Calu3 (cell line): ENCODE results near the gene NEAT1. TPM values are rescaled to one million over a fixed set of nuclear protein-coding genes. Genes with fewer than 3 reads are reported as not detected.
"Not testable (repeated sequence)": the region's sequence is repeated elsewhere in the genome, so short reads cannot be mapped to it uniquely, and the experiment has no call there.

Experiments used
- BruUV-seq: library from RNA; stranded (reverse); fragments of 400-500 nt; replicated peaks from 2 replicates; lab custom pipeline; 2021; lab: Mats Ljungman, UMichigan
- CTCF ChIA-PET: fragments of 300-600 bp; sonication (Branson Sonifier 250); formaldehyde crosslinking; loops from one replicate; lab custom pipeline; 2022; ENCODE audit warnings: antibody characterized with exemption; lab: Charles Lee
- DNase-seq: peaks from one replicate; pipeline ENCODE4 v3.0.0; 2022
- H3K27ac Mint-ChIP-seq: one replicate; pipeline ENCODE4 v1.8.0; 2022; ENCODE audit warnings: mixed read lengths; ENCODE audit not compliant: unreplicated experiment
- H3K27me3 Mint-ChIP-seq: one replicate; pipeline ENCODE4 v1.8.0; 2022; ENCODE audit warnings: mixed read lengths; ENCODE audit not compliant: unreplicated experiment
- H3K36me3 Mint-ChIP-seq: one replicate; pipeline ENCODE4 v1.8.0; 2022; ENCODE audit warnings: mild to moderate bottlenecking, moderate library complexity, mixed read lengths; ENCODE audit not compliant: insufficient read depth, unreplicated experiment
- H3K4me1 Mint-ChIP-seq: one replicate; pipeline ENCODE4 v1.8.0; 2022; ENCODE audit warnings: mild to moderate bottlenecking, low read depth, mixed read lengths; ENCODE audit not compliant: unreplicated experiment
- H3K4me3 Mint-ChIP-seq: one replicate; pipeline ENCODE4 v1.8.0; 2022; ENCODE audit warnings: mild to moderate bottlenecking, low read depth, moderate library complexity, mixed read lengths; ENCODE audit not compliant: unreplicated experiment
- H3K9me3 Mint-ChIP-seq: one replicate; pipeline ENCODE4 v1.8.0; 2022; ENCODE audit warnings: low read depth, mixed read lengths; ENCODE audit not compliant: unreplicated experiment
- CTCF ChIP-seq: fragments of 200-600 bp; IDR thresholded peaks from one replicate; pipeline ENCODE4 v1.8.0; 2022; ENCODE audit warnings: antibody characterized with exemption; ENCODE audit not compliant: unreplicated experiment
- intact Hi-C: fragments of 100-400 bp; cut with micrococcal nuclease; formaldehyde crosslinking; loops from one replicate; pipeline ENCODE4 v1.10.0; 2022; ENCODE audit not compliant: unreplicated experiment
- total RNA-seq: library from RNA; stranded (reverse); gene quantifications from 2 replicates; pipeline ENCODE4 v1.2.3, GENCODE V29; 2022

Gene NEAT1
- total RNA-seq, 1 experiment from 2014 or later, result 605 TPM

- H3K9me3 Mint-ChIP-seq, result no peaks in the 10 kb centered on the region
- peaks cover 22% of the 10 kb centered on the region for H3K36me3 Mint-ChIP-seq
- CTCF ChIA-PET, result interaction anchor here (0.8 to 1.7 kb wide), 2 partner anchors 9 to 10 kb away, joined by 3 to 5 read pairs; no protein-coding TSS in a partner anchor
- intact Hi-C loops, result no loop called here
- peaks cover 13% of the 10 kb centered on the region for H3K4me1 Mint-ChIP-seq
- no peak overlapping the region for H3K27ac Mint-ChIP-seq
- TF ChIP-seq CTCF, result no peak
- BruUV-seq, result no TSS peak
- H3K27me3 Mint-ChIP-seq, result no peaks in the 10 kb centered on the region
- DNase-seq, result no peak
- H3K4me3 Mint-ChIP-seq, result no peak overlapping the region
Measured at GRCh38 chr11:65459552-65459951, 37.0 kb downstream of the NEAT1 start.

DNA sequence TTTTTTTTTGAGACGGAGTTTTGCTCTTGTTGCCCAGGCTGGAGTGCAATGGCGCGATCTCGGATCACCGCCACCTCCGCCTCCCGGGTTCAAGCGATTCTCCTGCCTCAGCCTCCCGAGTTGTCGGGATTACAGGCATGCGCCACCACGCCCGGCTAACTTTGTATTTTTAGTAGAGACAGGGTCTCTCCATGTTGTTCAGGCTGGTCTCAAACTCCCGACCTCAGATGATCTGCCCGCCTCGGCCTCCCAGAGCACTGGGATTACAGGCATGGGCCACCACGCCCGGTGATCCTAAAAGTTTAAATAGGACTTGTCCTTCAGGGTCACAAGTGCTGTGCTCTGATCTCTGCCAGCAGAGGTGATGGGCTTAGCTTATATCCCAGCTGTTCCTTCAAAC lies 42.9 kb downstream of the NEAT1 start:
- H3K36me3 Mint-ChIP-seq, result peaks cover 12% of the 10 kb centered on the region
- intact Hi-C loops, result loop anchor here (5.0 kb wide), 1 partner anchor 42 kb away; no protein-coding TSS in a partner anchor

GRCh38 chr11:65467306-65467705 lies 44.7 kb downstream of the NEAT1 start:
- not testable (repeated sequence) for H3K4me3 Mint-ChIP-seq, DNase-seq, H3K27ac Mint-ChIP-seq, H3K27me3 Mint-ChIP-seq, BruUV-seq, H3K9me3 Mint-ChIP-seq
- intact Hi-C loops, result loop anchor here (5.0 kb wide), 1 partner anchor 40 kb away; no protein-coding TSS in a partner anchor
- Mint-ChIP-seq H3K36me3 (peaks cover 23% of the 10 kb centered on the region), H3K4me1 (peaks cover 35% of the 10 kb centered on the region)
- CTCF ChIA-PET, result interaction anchor here (0.7 to 2.2 kb wide), 5 partner anchors 17 to 761 kb away, joined by 3 to 31 read pairs (median 5); partner anchors contain the start of gene PCNX3

More for the DNA sequence above, 42.9 kb downstream of the NEAT1 start:
- not testable (repeated sequence) for H3K4me3 Mint-ChIP-seq, H3K27ac Mint-ChIP-seq, BruUV-seq, H3K27me3 Mint-ChIP-seq, DNase-seq, H3K9me3 Mint-ChIP-seq
- CTCF ChIA-PET, result interaction anchor here (0.7 kb wide), 1 partner anchor 69 kb away, joined by 3 read pairs; no protein-coding TSS in a partner anchor
- peaks cover 22% of the 10 kb centered on the region for H3K4me1 Mint-ChIP-seq

- Mint-ChIP-seq H3K27ac (peak overlapping the region; percentile 74), H3K36me3 (peaks cover 24% of the 10 kb centered on the region), H3K27me3 (no peaks in the 10 kb centered on the region), H3K4me1 (peaks cover 36% of the 10 kb centered on the region), H3K4me3 (no peak overlapping the region), H3K9me3 (no peaks in the 10 kb centered on the region)
- intact Hi-C loops, result loop anchor here (2.0 to 5.0 kb wide), 4 partner anchors 38 to 102 kb away; partner anchors contain the start of gene SLC25A45
- peak; percentile 84 for TF ChIP-seq CTCF
- CTCF ChIA-PET, result interaction anchor here (0.7 to 2.2 kb wide), 11 partner anchors 9 to 107 kb away, joined by 3 to 31 read pairs (median 5); partner anchors contain the start of gene SLC25A45
- BruUV-seq, result no TSS peak
- DNase-seq, result peak; percentile 95
Measured at GRCh38 chr11:65468874-65469333, 46.3 kb downstream of the NEAT1 start.

GRCh38 chr11:65470433-65471049 lies 47.9 kb downstream of the NEAT1 start:
- Mint-ChIP-seq H3K9me3 (no peaks in the 10 kb centered on the region), H3K36me3 (peaks cover 24% of the 10 kb centered on the region), H3K4me1 (peaks cover 36% of the 10 kb centered on the region), H3K27ac (peak overlapping the region; percentile 33), H3K27me3 (no peaks in the 10 kb centered on the region), H3K4me3 (no peak overlapping the region)
- no peak for TF ChIP-seq CTCF
- intact Hi-C loops, result no loop called here
- no TSS peak for BruUV-seq
- CTCF ChIA-PET, result interaction anchor here (1.0 to 2.7 kb wide), 4 partner anchors 27 to 52 kb away, joined by 5 to 15 read pairs (median 11); partner anchors contain the start of gene MALAT1
- no peak for DNase-seq
